KOPT-K1 (cell line): Measurements from ENCODE around the gene CD80.
"Not testable (repeated sequence)": the region's sequence is repeated elsewhere in the genome, so short reads cannot be mapped to it uniquely, and the experiment has no call there.

Source experiments
- H3K27ac ChIP-seq: fragments of 200-600 bp; sonication (generic); 2 replicates; pipeline ENCODE4 v1.5.1; 2016; ENCODE audit warnings: antibody characterized with exemption, mild to moderate bottlenecking, low read depth, low read length; ENCODE audit not compliant: poor library complexity, severe bottlenecking
- H3K36me3 ChIP-seq: fragments of 200-600 bp; sonication (generic); 2 replicates; pipeline ENCODE4 v1.5.1; 2017; ENCODE audit warnings: antibody characterized with exemption, mild to moderate bottlenecking, low read length, moderate library complexity; ENCODE audit not compliant: insufficient read depth
- H3K9me3 ChIP-seq: fragments of 200-600 bp; sonication (generic); 2 replicates; pipeline ENCODE4 v1.5.1; 2017; ENCODE audit warnings: antibody characterized with exemption, low read length, mild to moderate bottlenecking; ENCODE audit not compliant: insufficient read depth, poor library complexity, severe bottlenecking

Gene CD80

DNA sequence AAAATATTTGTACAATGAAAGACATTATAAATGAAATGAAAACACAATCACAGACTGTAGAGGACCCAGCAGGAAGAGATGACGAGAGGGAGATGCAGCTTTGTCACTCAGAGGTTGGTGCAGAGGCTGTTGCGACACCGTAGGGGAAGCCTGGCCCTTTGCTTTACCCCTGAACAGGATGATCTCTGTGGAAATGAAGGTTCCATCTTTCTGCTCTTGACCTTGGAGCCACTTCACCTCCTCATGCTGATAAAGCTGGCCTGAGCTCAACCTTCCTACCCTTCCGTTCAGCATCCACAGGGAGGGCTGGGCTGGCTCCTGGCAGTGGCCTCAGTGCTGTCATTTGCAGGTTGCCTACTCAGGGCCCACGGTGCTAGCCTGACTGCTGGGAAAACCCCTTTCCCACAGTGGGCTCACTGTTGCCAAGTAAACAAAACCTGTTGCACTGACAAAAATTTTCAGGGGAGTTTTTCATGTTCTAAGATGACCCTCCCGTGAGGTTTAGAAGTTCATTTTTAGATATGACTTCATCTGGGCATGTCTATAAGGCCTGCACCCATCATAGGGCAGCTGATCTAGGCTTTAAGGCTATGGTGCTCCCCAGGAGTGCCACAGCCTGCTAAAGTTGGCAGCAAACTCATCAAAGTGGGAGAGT lies 3.0 kb upstream of the CD80 start:
- no peaks in the 10 kb centered on the region for H3K9me3 ChIP-seq
- H3K27ac ChIP-seq: no peak overlapping the region
- H3K36me3 ChIP-seq: no peaks in the 10 kb centered on the region

DNA sequence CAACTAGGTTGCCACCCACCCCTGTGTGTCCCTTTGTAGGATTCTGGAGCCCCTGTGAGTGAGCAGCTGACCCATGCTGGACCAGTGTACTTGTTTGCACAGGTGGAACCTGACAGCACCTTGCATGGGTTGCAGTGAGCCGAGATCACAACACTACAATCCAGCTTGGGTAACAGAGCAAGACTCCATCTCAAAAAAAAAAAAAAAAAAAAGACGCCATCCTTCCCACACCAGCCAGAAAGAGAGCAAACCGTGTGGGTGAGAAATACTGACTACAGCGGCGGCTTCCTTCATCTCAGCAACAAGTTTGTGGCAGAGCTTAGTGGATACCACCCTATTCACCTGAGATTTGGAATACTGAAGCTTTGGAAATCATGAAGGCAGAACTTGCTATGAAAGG lies 746 bp upstream of the CD80 start:
- Histone ChIP-seq H3K36me3 (no peaks in the 10 kb centered on the region), H3K27ac (no peak overlapping the region), H3K9me3 (no peaks in the 10 kb centered on the region)

DNA sequence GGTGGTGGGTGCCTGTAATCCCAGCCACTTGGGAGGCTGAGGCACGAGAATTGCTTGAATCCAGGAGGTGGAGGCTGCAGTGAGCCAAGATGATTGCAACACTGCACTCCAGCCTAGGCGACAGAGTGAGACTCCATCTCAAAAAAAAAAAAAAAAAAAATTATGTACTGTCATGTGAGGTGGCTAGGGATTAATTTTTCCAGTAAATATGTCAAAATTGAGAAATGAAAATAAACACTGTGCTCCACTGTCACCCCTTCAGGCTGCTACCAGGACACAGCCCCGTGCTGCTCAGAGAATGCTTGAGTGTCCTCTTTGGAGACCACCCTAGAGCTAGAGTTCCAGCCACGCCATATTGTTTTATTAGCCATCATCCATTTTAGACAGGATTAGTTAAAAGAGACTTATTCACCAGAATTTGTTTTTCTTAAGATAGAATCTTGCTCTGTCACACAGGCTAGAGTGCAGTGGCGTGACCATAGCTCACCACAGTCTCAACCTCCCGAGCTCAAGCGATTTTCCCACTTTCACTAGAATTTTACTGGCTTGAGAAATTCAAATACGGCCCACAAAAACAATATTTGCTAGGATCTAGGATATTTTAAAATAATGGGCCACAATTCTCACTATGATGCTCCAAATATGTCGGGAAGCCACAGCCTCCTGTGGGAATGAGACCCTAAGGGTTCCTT lies 642 bp downstream of the CD80 start:
- no peaks in the 10 kb centered on the region for H3K9me3 ChIP-seq
- H3K27ac ChIP-seq: no peak overlapping the region
- no peaks in the 10 kb centered on the region for H3K36me3 ChIP-seq

DNA sequence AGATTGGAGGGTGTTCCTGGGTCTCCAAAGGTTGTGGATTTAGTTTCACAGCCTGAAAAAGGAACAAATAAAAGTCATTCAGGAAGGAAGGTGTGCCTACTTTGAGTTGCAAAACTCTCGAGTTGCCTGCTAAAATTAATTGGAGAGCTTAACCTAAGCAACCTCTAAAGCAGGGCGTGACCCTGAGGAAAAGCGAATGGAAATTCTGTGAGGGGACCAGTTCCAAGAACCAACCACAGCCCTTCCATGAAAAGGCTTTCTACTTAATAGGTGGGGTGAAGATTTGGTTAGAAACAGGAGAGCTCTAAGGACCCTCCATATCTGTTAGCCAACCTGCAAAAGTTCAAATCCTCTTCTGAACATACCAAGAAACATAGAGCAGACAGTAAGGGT lies 1.5 kb downstream of the CD80 start:
- Histone ChIP-seq H3K9me3 (no peaks in the 10 kb centered on the region), H3K27ac (no peak overlapping the region), H3K36me3 (no peaks in the 10 kb centered on the region)

GRCh38 chr3:119557192-119557876 lies 2.1 kb downstream of the CD80 start:
- no peaks in the 10 kb centered on the region for H3K9me3 ChIP-seq
- H3K27ac ChIP-seq: no peak overlapping the region
- H3K36me3 ChIP-seq: no peaks in the 10 kb centered on the region

DNA sequence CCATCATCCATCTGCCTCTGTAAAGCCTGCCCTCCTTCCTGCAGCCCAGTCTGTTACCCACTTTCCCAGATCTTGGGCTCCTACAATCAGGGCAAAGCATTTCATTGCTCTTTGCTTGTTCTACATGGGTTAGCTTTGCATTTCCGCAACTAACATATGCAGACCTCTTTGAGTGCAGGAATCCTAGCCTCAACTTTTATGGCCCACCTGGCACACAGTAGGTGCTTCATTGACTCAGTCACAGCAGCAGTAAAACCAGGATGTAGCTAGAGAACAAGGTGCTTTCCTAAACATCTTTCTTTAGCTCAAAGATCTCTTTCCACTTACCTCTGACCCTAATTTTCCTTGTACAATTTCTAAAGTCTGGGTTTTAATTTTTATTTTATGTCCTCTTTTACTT lies 3.5 kb downstream of the CD80 start:
- no peaks in the 10 kb centered on the region for H3K9me3 ChIP-seq
- no peak overlapping the region for H3K27ac ChIP-seq
- H3K36me3 ChIP-seq: no peaks in the 10 kb centered on the region

GRCh38 chr3:119555309-119555735 lies 4.1 kb downstream of the CD80 start:
- Histone ChIP-seq H3K36me3 (no peaks in the 10 kb centered on the region), H3K27ac (no peak overlapping the region), H3K9me3 (no peaks in the 10 kb centered on the region)

DNA sequence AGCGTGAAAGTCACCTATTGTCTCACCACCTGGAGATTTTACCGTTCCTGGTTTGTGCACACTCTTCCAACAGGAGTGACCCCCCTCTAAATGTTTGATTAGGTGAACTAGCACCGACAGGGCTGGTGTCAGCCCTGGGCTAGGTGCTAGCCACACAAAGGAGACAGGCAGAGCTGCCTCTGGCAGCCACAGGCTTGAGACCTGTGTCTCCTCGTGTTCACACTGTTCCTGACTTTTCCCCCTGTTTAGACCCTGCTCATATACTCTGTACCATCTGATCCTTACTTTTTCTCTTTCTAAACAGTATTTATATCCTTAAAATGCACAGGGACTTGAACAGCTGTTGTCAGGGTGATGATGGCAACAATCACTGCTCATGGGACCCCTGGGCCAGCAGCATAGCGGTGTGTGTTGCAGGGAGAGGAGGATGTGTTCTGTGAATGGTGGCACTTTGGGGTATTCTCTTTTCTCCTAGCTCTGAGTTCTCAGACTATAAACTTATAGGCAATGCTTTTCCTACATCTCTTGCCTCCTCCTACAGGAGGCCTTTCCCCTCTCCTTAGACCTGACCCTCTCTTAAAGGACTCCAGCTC lies 5.5 kb downstream of the CD80 start:
- Histone ChIP-seq H3K36me3 (no peaks in the 10 kb centered on the region), H3K27ac (no peak overlapping the region), H3K9me3 (no peaks in the 10 kb centered on the region)

GRCh38 chr3:119552928-119553327 lies 6.5 kb downstream of the CD80 start:
- not testable (repeated sequence) for H3K36me3 ChIP-seq, H3K9me3 ChIP-seq, H3K27ac ChIP-seq

DNA sequence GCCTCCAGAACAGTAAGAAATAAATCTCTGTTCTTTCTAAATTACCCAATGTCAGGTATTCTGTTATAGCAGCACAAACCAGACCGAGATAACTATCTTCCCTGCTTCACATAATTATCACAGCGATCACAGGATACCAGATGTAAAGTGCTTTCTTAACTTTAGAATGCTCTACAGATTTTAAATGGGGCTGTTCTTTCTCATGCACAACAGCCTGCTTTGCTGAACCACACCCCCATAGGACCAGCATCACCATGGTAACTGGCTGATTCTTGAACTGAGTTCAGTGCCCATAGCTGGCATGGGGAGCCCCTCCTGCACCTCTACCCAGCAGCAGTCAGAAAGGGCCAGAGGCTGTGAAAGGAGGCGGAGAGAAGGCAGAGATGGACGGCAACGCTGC lies 7.8 kb downstream of the CD80 start:
- no peaks in the 10 kb centered on the region for H3K36me3 ChIP-seq
- no peaks in the 10 kb centered on the region for H3K9me3 ChIP-seq
- no peak overlapping the region for H3K27ac ChIP-seq

- H3K27ac ChIP-seq: no peak overlapping the region
- H3K36me3 ChIP-seq: no peaks in the 10 kb centered on the region
- H3K9me3 ChIP-seq: no peaks in the 10 kb centered on the region
Measured at GRCh38 chr3:119550192-119550910, 9.1 kb downstream of the CD80 start.

DNA sequence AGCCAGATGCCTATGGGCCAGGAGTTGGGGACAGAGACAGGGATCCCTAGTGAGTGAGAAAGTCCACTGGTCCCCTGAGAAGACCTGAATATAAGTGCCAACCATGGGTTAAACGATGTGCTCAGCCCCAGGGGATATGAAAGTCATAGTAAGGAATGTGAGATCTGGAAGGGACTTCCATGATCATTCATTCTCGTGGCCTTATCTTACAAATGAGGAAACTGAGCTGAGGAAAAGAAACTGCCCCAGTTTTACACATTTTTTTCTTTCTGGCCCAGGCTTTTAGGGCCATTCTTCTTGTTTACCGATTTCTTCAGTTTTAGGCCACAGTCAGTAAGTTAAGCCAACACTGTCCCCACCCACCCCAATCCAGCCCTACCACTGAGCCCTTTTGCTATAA lies 11.1 kb downstream of the CD80 start:
- no peak overlapping the region for H3K27ac ChIP-seq
- H3K36me3 ChIP-seq: no peaks in the 10 kb centered on the region
- no peaks in the 10 kb centered on the region for H3K9me3 ChIP-seq

GRCh38 chr3:119547227-119547626 lies 12.2 kb downstream of the CD80 start:
- H3K36me3 ChIP-seq: no peaks in the 10 kb centered on the region
- H3K27ac ChIP-seq: no peak overlapping the region
- H3K9me3 ChIP-seq: no peaks in the 10 kb centered on the region

GRCh38 chr3:119543147-119543546 lies 16.3 kb downstream of the CD80 start:
- H3K36me3 ChIP-seq: no peaks in the 10 kb centered on the region
- H3K9me3 ChIP-seq: no peaks in the 10 kb centered on the region
- no peak overlapping the region for H3K27ac ChIP-seq
